Motor neuron (in vitro differentiated cells): ENCODE data around the gene GSTT4. TPM values are rescaled to one million over a fixed set of nuclear protein-coding genes. Genes with fewer than 3 reads are reported as not detected.
A peak's percentile ranks its signal among the peaks of the same experiment; 100 is the strongest.
"Not testable (repeated sequence)": the region's sequence is repeated elsewhere in the genome, so short reads cannot be mapped to it uniquely, and the experiment has no call there.

Experiments used
- ATAC-seq, 8 experiments: fragments of 200-7000 bp; cut with Tn5 transposase; replicated peaks in 6 of 8; 2 replicates each; pipeline ENCODE4 v1.8.0; 2021; ENCODE audit warnings: mild to moderate bottlenecking in 8 of 8, moderate library complexity in 8 of 8
- H3K27ac ChIP-seq, 2 donors: fragments of 250-450 bp; sonication (Bioruptor Pico); 2 replicates each; pipeline ENCODE4 v1.9.0; 2021; ENCODE audit warnings: antibody characterized with exemption in 2 of 2, mild to moderate bottlenecking in 2 of 2, moderate library complexity in 1 of 2
- H3K4me1 ChIP-seq, 2 donors: fragments of 250-450 bp; sonication (Bioruptor Pico); replicated peaks in 1 of 2; 2 replicates each; pipeline ENCODE4 v1.6.1; 2021; ENCODE audit warnings: antibody characterized with exemption in 2 of 2, mild to moderate bottlenecking in 2 of 2, moderate library complexity in 1 of 2
- H3K4me3 ChIP-seq, 5 donors: fragments of 250-450 bp; sonication (Bioruptor Pico); 2 replicates each; pipeline ENCODE4 v1.9.0; 2021; ENCODE audit warnings: antibody characterized with exemption in 5 of 5, mild to moderate bottlenecking in 5 of 5, moderate library complexity in 4 of 5
- WGBS, 10 experiments: fragments of 450-650 bp; shearing (Covaris generic); methylation state at CpG; one replicate each; pipeline ENCODE4 v1.0.0; 2022; 5-methylcytosine and 5-hydroxymethylcytosine counted together
- in situ Hi-C, 9 experiments: fragments of 400-800 bp; cut with MboI; loops; one replicate each; pipeline ENCODE4 v1.15.0; 2021; ENCODE audit warnings: low sequenced_read_pairs in 9 of 9, low pct_unique_long_range_greater_than_20kb in 2 of 9; ENCODE audit not compliant: unreplicated experiment in 9 of 9
- total RNA-seq, 8 experiments: library from RNA; unstranded; fragments of 300-600 nt; gene quantifications; 2 replicates each; pipeline versions ENCODE4 v1.2.3 to v1.2.4, GENCODE V29; 2022

Gene GSTT4
- total RNA-seq, 8 experiments from 2014 or later, result 0.05 to 0.62 TPM; not detected in 6

DNA sequence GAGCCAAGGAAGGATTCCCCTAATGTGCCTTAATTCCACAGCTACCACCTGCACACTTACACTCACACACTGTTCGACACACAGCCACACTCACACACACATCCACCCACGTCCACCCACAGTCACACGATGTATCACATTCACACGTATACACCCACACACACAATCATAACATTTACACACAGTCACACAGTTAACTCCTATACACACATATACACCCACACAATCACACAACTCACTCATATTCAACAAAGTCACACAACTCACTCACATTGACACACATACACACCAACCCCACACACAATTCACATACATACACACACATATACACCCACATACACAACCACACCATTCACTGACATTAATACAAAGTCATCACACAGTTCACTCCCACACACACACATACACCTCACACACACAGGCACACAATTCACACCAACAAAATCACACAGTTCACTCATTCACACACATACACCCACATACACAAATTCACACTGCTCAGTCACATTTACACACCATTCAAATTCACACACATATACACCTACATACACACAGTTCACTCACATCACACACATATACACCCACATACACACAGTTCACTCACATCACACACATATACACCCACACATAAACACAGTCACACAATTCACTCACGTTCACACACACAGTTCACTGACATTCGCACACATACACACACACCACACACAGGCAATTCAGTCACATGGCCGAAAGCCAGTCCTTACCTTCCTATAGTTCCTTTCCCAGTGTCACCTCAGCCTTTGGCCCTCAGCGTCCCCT is 50.9 kb downstream of the GSTT4 start:
- ATAC-seq, in situ Hi-C loops, H3K4me3 ChIP-seq, H3K4me1 ChIP-seq, H3K27ac ChIP-seq: not testable (repeated sequence)
- whole genome bisulfite sequencing, 10 experiments, result 83 to 100% methylated on average over 1 of the region's 8 CpGs; no CpG with 5 or more reads in 8 of the 10 experiments

- in situ Hi-C loops, result not testable (repeated sequence)
These were observed 51.8 kb downstream of the GSTT4 start for GRCh38 chr22:23953485-23953884.

DNA sequence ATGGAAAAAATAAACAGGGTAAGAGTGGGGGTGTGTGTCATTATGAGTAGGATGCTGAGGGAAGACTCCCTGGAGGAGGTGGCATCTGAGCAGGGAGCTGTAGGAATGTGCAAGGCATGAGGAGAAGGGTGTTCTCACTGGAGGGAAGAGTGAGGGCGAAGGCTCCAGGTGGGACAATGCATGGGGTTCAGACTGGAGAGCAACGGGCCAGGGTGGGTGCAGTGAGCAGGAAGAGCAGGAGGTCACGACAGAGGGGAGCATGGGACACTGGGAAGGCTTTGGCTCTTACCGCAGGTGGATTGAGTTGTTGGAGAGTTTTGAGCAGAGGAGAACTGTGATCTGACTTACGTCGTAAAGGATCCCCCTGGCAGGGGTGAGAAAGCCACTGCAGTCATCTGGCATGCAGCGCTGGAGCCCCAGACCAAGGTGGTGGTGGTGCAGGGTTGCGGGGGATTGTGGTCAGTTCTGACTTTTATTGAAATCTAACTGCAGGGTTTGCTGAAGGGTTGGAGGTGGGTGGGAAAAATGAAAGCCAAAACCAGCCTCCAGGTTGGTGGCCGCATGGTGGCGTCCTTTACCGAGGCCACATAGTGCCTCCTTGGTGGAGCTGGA is 52.4 kb downstream of the GSTT4 start:
- in situ Hi-C loops, ATAC-seq, H3K4me1 ChIP-seq, H3K4me3 ChIP-seq, H3K27ac ChIP-seq: not testable (repeated sequence)
- 60 to 86% (median 71%) methylated on average over 1 to 7 of the region's 11 CpGs; no CpG with 5 or more reads in 5 of the 10 experiments for WGBS, 10 experiments

More at GRCh38 chr22:23953485-23953884, 51.8 kb downstream of the GSTT4 start:
- H3K27ac ChIP-seq, ATAC-seq, H3K4me1 ChIP-seq, H3K4me3 ChIP-seq: not testable (repeated sequence)
- WGBS, 10 experiments, result 7 to 67% (median 60%) methylated on average over 1 to 2 of the region's 4 CpGs; no CpG with 5 or more reads in 7 of the 10 experiments

- in situ Hi-C loops, result not testable (repeated sequence)
These were observed 53.9 kb downstream of the GSTT4 start for GRCh38 chr22:23951383-23951782.

GRCh38 chr22:23949764-23950163 is 55.5 kb downstream of the GSTT4 start:
- no CpG with 5 or more reads among the region's 18 CpGs for WGBS, 10 experiments
- H3K4me1 ChIP-seq, ATAC-seq, H3K4me3 ChIP-seq, H3K27ac ChIP-seq, in situ Hi-C loops: not testable (repeated sequence)

More at GRCh38 chr22:23951383-23951782, 53.9 kb downstream of the GSTT4 start:
- H3K4me3 ChIP-seq, H3K4me1 ChIP-seq, H3K27ac ChIP-seq: not testable (repeated sequence)
- peak in 1 of 8 experiments; percentile 49 for ATAC-seq
- WGBS, 10 experiments, result no CpG with 5 or more reads among the region's 2 CpGs

Other genes with a start within 250 kb of the GSTT4 start
- gene C22orf15, start 242.5 kb downstream of the GSTT4 start, total RNA-seq, result 1 to 10 TPM in 6 of 8 experiments, under 1 TPM in 2; 0.15 to 5.1 (median 1.6) TPM
- 100 to 1,000 TPM in 2 of 8 experiments, 10 to 100 TPM in 6; 35.7 to 201 (median 54.1) TPM for gene CHCHD10, start 237.5 kb downstream of the GSTT4 start, total RNA-seq
- gene MMP11, start 232.6 kb downstream of the GSTT4 start, total RNA-seq, result 10 to 100 TPM in 3 of 8 experiments, 1 to 10 TPM in 5; 1.4 to 35.0 (median 8.2) TPM
- gene SMARCB1, start 218.5 kb downstream of the GSTT4 start, total RNA-seq, result 100 to 1,000 TPM in 4 of 8 experiments, 10 to 100 TPM in 4; 58.9 to 177 (median 101) TPM
- gene DERL3, start 166.4 kb downstream of the GSTT4 start, total RNA-seq, result 1 to 10 TPM in 5 of 8 experiments, under 1 TPM in 3; 0.54 to 9.5 (median 1.9) TPM
- 10 to 100 TPM; 17.7 to 25.6 (median 22.3) TPM for gene SLC2A11, start 147.6 kb downstream of the GSTT4 start, total RNA-seq
- 100 to 1,000 TPM; 658 to 944 (median 839) TPM for gene MIF, start 111.1 kb downstream of the GSTT4 start, total RNA-seq
- 10 to 100 TPM in 1 of 8 experiments, 1 to 10 TPM in 3, under 1 TPM in 1, not detected in 3; 0.36 to 19.5 (median 3.3) TPM for gene GSTT2B, start 44.3 kb downstream of the GSTT4 start, total RNA-seq
- gene DDTL, start 38.6 kb downstream of the GSTT4 start, total RNA-seq, result 10 to 100 TPM in 1 of 8 experiments, 1 to 10 TPM in 7; 1.7 to 10.5 (median 2.7) TPM
- gene DDT, start 31.0 kb downstream of the GSTT4 start, total RNA-seq, result 100 to 1,000 TPM in 7 of 8 experiments, 10 to 100 TPM in 1; 86.6 to 218 (median 126) TPM
- gene GSTT2, start 25.3 kb downstream of the GSTT4 start, total RNA-seq, result 1 to 10 TPM in 1 of 8 experiments, not detected in 7; 4.3 TPM
- 10 to 100 TPM; 23.0 to 64.0 (median 43.3) TPM for gene CABIN1, start 5.9 kb upstream of the GSTT4 start, total RNA-seq
- 1 to 10 TPM in 5 of 8 experiments, under 1 TPM in 3; 0.22 to 7.6 (median 1.3) TPM for gene SUSD2, start 176.0 kb upstream of the GSTT4 start, total RNA-seq
- gene GGT5, start 239.6 kb upstream of the GSTT4 start, total RNA-seq, result 1 to 10 TPM in 3 of 8 experiments, under 1 TPM in 5; 0.16 to 8.7 (median 0.63) TPM